Activated naive CD4-positive, alpha-beta T cell treated with anti-CD3 and anti-CD28 coated beads, Interleukin-2, amount 10 ng/mL, durations not matched to agents 7 days and 5 days (primary cell): Measurements from ENCODE around the gene SOX15.
"Not testable (repeated sequence)": the region's sequence is repeated elsewhere in the genome, so short reads cannot be mapped to it uniquely, and the experiment has no call there.

Experiments
- CTCF ChIA-PET: fragments of 350-600 bp; sonication (Branson Sonifier 250); formaldehyde crosslinking; loops from one replicate; lab custom pipeline; 2021; ENCODE audit warnings: antibody characterized with exemption; lab: Charles Lee
- DNase-seq: peaks from one replicate; pipeline ENCODE4 v3.0.0-alpha.2; 2020
- H3K27ac Mint-ChIP-seq: one replicate; pipeline ENCODE4 v1.8.0; 2021; ENCODE audit warnings: mild to moderate bottlenecking, moderate library complexity, mixed read lengths
- H3K27me3 Mint-ChIP-seq: one replicate; pipeline ENCODE4 v1.8.0; 2021; ENCODE audit warnings: mild to moderate bottlenecking, mixed read lengths
- H3K36me3 Mint-ChIP-seq: one replicate; pipeline ENCODE4 v1.8.0; 2021; ENCODE audit warnings: mixed read lengths
- H3K4me1 Mint-ChIP-seq: one replicate; pipeline ENCODE4 v1.8.0; 2021; ENCODE audit warnings: mixed read lengths
- H3K4me3 Mint-ChIP-seq: one replicate; pipeline ENCODE4 v1.8.0; 2021; ENCODE audit warnings: mild to moderate bottlenecking, moderate library complexity, mixed read lengths
- H3K9me3 Mint-ChIP-seq: one replicate; pipeline ENCODE4 v1.8.0; 2021; ENCODE audit warnings: mixed read lengths

The SOX15 gene

DNA sequence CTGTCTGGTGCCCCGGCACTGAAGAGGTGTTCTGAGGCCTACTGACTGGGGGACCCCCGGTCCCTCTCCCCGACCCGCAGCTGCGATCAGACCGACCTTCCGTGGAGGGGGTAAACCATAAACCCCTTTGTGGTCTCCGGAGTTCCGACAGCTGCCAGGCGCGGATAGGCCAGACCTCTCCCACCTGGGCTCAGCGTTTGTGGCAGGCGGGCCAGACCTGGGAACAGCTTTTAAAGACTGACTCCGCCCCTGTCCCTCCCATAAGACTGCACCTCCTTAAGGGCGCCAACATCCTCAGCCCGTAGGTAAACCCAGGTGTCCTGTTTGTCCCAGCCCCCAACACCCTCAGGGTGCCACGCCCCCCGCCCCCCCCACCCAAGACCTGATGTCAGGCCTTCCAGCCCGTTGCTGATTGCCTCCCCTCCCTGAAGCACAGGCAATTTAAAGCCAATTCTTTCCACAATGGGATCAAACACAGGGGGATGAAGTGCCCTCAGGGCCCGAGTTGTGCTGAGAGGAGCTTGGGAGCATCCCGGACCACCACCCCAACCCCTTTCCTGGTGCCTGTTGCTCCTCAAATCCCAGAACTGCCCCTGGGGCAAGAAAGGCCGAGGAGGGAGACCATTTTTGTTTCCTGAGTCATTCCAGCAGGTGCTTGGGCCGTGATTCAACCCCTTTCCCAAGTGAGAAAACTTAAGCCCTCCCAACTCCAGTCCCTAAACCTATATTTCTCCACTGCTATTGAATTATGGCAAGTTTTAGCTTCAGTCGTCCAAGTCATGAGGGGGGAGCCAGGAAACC, at the start of gene SOX15:
SOX15 (minus strand) TSS at position 204 of the 801 bp plus-strand sequence. CDS start 418 bp downstream, outside the sequence.
- CTCF ChIA-PET = interaction anchor here (1.0 to 2.6 kb wide), 17 partner anchors 10 to 545 kb away, joined by 3 to 22 read pairs (median 4); partner anchors contain the start of genes FXR2 and TMEM95
- H3K36me3 Mint-ChIP-seq = peaks cover 48% of the 10 kb centered on the region
- peak within 1 kb of the TSS; percentile 74 for H3K27ac Mint-ChIP-seq
- H3K4me3 Mint-ChIP-seq = no peak within 1 kb of the TSS
- DNase-seq = no peak
- H3K27me3 Mint-ChIP-seq = no peaks in the 10 kb centered on the region
- no peaks in the 10 kb centered on the region for H3K9me3 Mint-ChIP-seq
- H3K4me1 Mint-ChIP-seq = peaks cover 15% of the 10 kb centered on the region

DNA sequence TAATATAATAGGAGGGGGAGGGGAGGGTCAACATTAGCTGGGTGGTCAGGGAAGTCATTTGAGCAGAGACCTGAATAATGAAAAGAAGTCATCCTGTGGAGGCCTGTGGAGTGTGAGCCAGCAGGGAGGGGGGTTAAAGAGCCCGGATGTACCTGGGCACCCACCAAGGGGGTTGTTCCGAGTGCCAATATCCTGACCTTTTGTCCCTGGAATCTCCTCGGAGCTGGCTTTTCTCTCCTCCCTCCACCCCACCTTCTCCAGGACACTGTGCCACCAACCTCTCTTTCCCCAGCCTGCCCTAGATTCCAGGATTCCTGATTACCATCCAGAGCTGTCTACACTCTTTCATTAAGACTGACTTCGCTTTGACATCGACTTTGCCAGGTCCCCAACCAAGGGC, 46.3 kb upstream of the SOX15 start:
- H3K4me3 Mint-ChIP-seq = no peak overlapping the region
- no peak for DNase-seq
- H3K36me3 Mint-ChIP-seq = no peaks in the 10 kb centered on the region
- CTCF ChIA-PET = interaction anchor here (1.1 to 4.5 kb wide), 2 partner anchors 51 to 76 kb away, joined by 4 to 60 read pairs; partner anchors contain the start of genes TP53 and WRAP53
- peaks cover 43% of the 10 kb centered on the region for H3K27me3 Mint-ChIP-seq
- H3K27ac Mint-ChIP-seq = no peak overlapping the region
- H3K9me3 Mint-ChIP-seq = no peaks in the 10 kb centered on the region
- H3K4me1 Mint-ChIP-seq = peaks cover 3% of the 10 kb centered on the region

DNA sequence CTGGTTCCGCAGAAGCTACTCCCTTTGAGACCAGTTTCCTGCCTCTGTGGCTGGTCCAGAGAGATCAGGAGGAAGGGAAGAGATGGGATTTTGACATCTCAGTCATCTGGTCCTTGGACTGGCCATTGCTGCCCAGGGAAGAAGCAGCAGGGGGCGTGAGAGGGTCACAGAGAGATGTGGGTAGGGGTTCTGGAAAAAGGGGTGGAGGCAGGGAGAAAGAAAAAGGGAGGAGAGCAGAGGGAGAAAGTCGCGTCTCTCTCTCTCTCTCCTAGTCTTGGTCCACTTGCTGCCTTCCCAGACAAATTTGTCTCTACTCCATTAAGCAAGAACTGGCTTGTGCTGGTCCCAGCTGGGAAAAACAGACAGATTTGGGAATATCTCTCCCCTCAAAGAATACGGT, 44.5 kb upstream of the SOX15 start:
- Mint-ChIP-seq H3K4me1 (peaks cover 3% of the 10 kb centered on the region), H3K27ac (no peak overlapping the region), H3K9me3 (no peaks in the 10 kb centered on the region), H3K27me3 (peaks cover 35% of the 10 kb centered on the region), H3K36me3 (no peaks in the 10 kb centered on the region), H3K4me3 (no peak overlapping the region)
- CTCF ChIA-PET = interaction anchor here (0.8 to 4.5 kb wide), 5 partner anchors 8 to 53 kb away, joined by 3 to 60 read pairs (median 6); partner anchors contain the start of genes TP53 and WRAP53
- peak; percentile 49 for DNase-seq

DNA sequence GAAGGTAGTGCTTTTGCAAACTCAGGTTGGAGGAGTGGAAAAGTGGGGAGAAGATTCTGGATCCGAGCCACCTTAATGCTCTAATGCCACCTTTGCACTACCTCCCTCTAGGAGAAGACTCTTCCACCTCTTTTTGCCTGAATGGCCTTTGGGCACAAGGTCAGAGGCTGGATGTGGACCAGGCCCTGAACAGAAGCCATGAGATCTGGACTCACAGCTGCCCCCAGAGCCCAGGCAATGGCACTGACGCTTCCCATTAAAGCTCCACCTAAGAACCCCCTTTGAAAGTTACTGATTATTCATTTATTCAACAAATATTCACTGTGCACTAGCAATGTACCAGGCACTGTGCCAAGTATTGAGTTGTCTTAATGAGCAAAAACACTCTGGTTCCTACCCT, 43.2 kb upstream of the SOX15 start:
- no peak overlapping the region for H3K4me3 Mint-ChIP-seq
- H3K27me3 Mint-ChIP-seq = peaks cover 25% of the 10 kb centered on the region
- peaks cover 6% of the 10 kb centered on the region for H3K4me1 Mint-ChIP-seq
- no peaks in the 10 kb centered on the region for H3K36me3 Mint-ChIP-seq
- CTCF ChIA-PET = interaction anchor here (0.5 to 4.5 kb wide), 11 partner anchors 9 to 299 kb away, joined by 3 to 60 read pairs (median 3); partner anchors contain the start of genes DNAH2, TP53 and WRAP53
- DNase-seq = no peak
- H3K9me3 Mint-ChIP-seq = no peaks in the 10 kb centered on the region
- no peak overlapping the region for H3K27ac Mint-ChIP-seq

DNA sequence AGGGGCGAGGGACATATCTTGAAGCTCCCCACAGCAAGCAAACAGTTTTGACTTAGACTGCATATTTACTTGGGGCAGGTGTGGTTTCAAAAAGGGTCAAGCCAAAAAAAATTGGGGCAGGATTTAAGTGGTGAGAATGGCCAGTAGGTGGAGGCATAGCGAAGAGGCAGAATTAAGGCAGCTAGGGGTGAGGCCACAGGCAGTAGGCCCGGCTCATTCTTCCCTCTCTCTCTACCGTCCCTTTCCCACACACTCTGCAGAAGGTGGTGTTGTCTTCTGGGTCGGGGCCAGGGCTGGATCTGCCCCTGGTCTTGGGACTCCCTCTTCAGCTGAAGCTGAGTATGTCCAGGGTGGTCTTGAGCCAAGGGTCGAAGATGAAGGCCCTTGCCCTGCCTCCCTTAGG, 42.6 kb upstream of the SOX15 start:
- CTCF ChIA-PET = interaction anchor here (0.5 to 4.5 kb wide), 13 partner anchors 9 to 196 kb away, joined by 3 to 60 read pairs (median 4); partner anchors contain the start of genes DNAH2, FXR2, TP53 and WRAP53
- Mint-ChIP-seq H3K4me1 (peaks cover 9% of the 10 kb centered on the region), H3K9me3 (no peaks in the 10 kb centered on the region), H3K36me3 (no peaks in the 10 kb centered on the region), H3K27ac (peak overlapping the region; percentile 17), H3K27me3 (peaks cover 24% of the 10 kb centered on the region), H3K4me3 (no peak overlapping the region)
- peak; percentile 58 for DNase-seq

DNA sequence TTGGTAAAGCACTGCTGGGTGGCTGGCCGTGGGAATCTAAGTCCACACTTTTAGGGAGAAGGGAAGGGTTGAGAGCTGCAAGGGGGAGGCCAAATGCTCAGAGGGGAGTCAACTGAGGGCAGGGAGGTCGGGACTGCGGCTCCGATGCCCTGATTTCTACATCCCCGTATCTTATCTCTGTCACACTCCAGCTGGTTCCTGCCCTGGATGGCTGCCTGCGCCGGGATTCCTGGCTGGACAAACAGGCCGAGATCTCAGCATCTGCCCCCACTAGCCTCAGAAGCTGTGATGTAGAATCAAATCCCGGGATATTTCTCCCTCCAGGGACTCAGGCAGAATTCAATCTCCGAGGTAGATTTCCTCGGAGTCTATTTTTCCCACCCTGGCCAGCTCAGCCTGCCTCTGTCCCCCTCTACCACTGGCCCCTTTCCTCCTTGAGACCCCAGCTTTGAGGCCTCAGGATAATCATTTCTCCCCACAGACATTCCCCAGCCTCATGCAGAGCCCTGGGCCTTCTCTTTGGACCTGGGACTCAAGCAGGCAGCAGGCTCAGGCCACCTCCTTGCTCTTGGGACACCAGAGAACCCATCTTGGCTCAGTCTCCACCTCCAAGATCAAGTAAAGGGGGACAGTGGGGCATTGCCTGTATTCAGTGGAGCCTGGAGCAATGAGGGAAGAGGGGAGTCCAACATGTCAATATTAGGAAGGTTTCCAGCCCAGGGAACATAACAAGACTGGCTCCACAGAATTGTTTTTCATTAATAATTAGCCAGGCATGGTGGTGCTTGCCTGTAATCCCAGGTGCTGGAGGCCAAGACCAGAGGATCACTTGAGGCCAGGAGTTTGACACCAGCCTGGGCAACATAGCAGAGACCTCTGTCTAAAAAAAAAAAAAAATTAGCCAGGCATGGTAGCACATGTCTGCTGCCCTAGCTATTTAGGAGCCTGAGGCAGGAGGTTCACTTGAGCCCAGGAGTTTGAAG, 41.8 kb upstream of the SOX15 start:
- no peak overlapping the region for H3K4me3 Mint-ChIP-seq
- H3K9me3 Mint-ChIP-seq = no peaks in the 10 kb centered on the region
- peak overlapping the region; percentile 55 for H3K27ac Mint-ChIP-seq
- CTCF ChIA-PET = interaction anchor here (0.6 to 4.5 kb wide), 12 partner anchors 10 to 195 kb away, joined by 3 to 60 read pairs (median 7); partner anchors contain the start of genes DNAH2, FXR2, TP53 and WRAP53
- no peaks in the 10 kb centered on the region for H3K36me3 Mint-ChIP-seq
- DNase-seq = no peak
- peaks cover 14% of the 10 kb centered on the region for H3K4me1 Mint-ChIP-seq
- H3K27me3 Mint-ChIP-seq = peaks cover 24% of the 10 kb centered on the region

DNA sequence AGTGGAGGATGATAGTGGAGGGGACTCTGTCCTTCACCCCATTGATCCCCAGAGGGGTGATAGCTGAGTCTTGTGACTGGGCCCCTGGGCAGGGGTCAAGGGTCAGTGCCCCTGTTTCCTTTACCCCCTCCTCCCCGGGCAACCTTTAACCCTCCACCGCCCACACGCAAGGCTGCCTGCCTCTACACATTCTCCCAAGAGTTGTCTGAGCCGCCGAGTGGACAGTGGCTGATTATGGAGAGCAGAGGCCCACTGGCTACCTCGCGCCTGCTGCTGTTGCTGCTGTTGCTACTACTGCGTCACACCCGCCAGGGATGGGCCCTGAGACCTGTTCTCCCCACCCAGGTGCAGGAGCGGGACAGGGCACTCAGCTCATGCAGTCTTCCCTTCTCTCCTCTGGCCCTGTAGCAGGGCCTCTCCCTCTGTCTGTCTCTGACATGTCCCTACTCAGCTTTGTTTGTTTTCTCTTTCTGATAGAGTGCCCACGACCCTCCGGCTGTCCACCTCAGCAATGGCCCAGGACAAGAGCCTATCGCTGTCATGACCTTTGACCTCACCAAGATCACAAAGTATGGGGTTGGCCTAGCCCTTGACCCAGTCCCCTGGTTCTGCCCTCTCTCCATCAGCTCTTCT, 40.2 kb upstream of the SOX15 start, which contains the start of gene SHBG:
SHBG (plus strand) TSS at position 197 of the 633 bp plus-strand sequence; CDS start at position 235, 38 bp downstream.
- H3K4me1 Mint-ChIP-seq = peaks cover 20% of the 10 kb centered on the region
- no peaks in the 10 kb centered on the region for H3K9me3 Mint-ChIP-seq
- H3K27ac Mint-ChIP-seq = no peak within 1 kb of the TSS
- H3K36me3 Mint-ChIP-seq = peaks cover 4% of the 10 kb centered on the region
- no peak within 1 kb of the TSS for H3K4me3 Mint-ChIP-seq
- DNase-seq = no peak
- peaks cover 13% of the 10 kb centered on the region for H3K27me3 Mint-ChIP-seq
- CTCF ChIA-PET = interaction anchor here (0.7 to 4.5 kb wide), 4 partner anchors 12 to 332 kb away, joined by 3 to 21 read pairs (median 13); partner anchors contain the start of genes FXR2, TP53 and WRAP53

DNA sequence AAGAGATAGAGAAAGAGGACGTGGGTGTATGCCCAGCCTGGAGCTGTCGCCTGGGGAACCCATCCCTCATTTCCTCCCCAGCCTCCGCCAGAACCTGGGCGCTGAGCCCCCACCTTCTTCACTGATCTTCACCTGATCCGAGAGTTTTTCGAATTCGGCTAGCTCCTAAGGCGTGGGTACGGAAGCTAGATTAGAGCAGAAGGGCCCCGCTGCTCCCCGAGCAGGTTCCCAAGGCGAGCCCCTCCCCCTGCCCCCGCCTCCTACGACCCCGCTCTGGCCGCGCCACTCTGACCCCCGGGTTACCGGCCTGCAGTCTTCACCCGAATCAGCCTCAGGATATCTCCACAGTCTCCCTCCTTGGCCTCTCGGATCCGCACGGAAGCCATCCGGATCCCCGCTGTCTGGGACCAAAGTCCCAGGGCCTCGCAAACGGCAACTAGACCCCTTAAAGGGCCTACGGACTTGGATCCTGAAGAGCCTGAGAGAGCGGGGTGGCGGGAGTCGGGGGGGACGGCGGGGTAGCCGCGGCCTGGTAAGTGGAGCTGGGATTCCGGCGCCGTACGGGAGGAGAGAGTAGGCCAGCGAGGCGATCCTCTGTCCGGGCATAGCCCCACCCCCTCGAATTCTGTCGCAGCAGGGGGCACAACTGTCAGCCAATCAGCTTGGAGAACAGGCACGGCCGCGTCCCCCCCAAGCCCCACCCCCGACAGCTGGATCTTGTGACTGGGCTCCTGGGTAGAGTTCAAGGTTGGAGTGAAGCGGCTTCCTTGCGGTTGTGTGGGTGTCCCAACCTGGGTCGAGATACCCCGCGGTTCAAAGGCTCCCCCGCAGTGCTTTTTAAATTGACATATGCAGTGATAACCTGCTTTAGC, 37.6 kb upstream of the SOX15 start, which contains the start of gene SAT2:
SAT2 (minus strand) TSS at position 572 of the 872 bp plus-strand sequence; CDS start at position 386, 186 bp downstream.
- Mint-ChIP-seq H3K36me3 (peaks cover 4% of the 10 kb centered on the region), H3K4me3 (peak within 1 kb of the TSS; percentile 91), H3K27me3 (peaks cover 7% of the 10 kb centered on the region), H3K9me3 (no peaks in the 10 kb centered on the region), H3K27ac (peak within 1 kb of the TSS; percentile 71), H3K4me1 (peaks cover 20% of the 10 kb centered on the region)
- DNase-seq = peak; percentile 93
- CTCF ChIA-PET = interaction anchor here (1.0 to 2.3 kb wide), 3 partner anchors 12 to 61 kb away, joined by 3 to 19 read pairs (median 8); partner anchors contain the start of genes TP53 and WRAP53

DNA sequence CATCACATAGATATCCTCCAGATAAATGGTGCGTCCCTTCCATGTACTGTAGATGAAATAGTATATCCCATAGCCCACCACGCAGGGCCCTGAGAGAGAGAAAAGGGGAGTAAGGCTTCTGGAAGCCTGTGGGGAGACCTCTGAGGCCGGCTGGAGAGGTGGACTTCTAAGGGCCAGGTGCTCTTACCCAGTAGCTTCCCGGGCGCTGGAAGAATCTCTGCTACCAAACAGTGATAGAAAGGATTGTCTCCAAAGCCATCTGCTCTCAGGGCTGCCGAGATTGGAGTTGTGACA, 37.0 kb upstream of the SOX15 start:
- Mint-ChIP-seq H3K36me3 (peaks cover 4% of the 10 kb centered on the region), H3K9me3 (no peaks in the 10 kb centered on the region), H3K4me3 (peak overlapping the region; percentile 91), H3K4me1 (peaks cover 17% of the 10 kb centered on the region), H3K27ac (peak overlapping the region; percentile 52), H3K27me3 (peaks cover 11% of the 10 kb centered on the region)
- no peak for DNase-seq
- CTCF ChIA-PET = interaction anchor here (1.7 to 2.3 kb wide), 2 partner anchors 11 to 61 kb away, joined by 8 to 19 read pairs; partner anchors contain the start of genes TP53 and WRAP53

DNA sequence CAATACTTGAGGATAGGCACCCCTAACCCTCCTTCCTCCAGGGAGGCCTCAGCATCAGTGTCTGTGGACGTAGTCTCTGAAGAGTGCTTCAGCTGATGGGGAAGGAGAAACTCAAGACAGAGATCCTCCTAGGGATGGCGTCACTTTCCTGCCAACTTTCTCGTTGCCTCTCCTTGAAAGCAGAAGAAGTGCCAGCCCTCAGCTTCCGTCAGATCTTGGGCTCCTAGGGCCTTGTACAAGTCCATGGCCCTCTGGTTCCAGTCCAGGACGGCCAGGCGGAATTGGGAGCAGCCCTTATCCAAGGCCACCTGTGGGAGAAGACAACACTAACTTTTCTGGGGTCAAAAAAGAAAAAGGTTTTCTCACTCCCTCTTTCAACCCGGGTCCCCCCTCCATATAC, 36.4 kb upstream of the SOX15 start:
- H3K9me3 Mint-ChIP-seq = no peaks in the 10 kb centered on the region
- no peak for DNase-seq
- peak overlapping the region; percentile 91 for H3K4me3 Mint-ChIP-seq
- no peak overlapping the region for H3K27ac Mint-ChIP-seq
- peaks cover 8% of the 10 kb centered on the region for H3K27me3 Mint-ChIP-seq
- H3K36me3 Mint-ChIP-seq = peaks cover 4% of the 10 kb centered on the region
- peaks cover 17% of the 10 kb centered on the region for H3K4me1 Mint-ChIP-seq
- CTCF ChIA-PET = no interaction called here

DNA sequence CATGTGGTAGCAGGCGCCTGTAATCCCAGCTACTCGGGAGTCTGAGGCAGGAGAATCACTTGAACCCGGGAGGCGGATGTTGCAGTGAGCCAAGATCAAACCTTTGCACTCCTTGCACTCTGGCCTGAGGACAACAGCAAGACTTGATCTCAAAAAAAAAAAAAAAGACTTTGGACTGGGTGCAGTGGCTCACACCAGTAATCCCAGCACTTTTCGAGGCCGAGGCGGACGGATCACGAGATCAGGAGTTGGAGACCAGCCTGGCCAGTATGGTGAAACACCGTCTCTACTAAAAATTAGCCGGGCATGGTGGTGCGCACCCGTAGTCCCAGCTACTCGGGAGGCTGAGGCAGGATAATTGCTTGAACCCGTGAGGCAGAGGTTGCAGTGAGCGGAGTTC, 35.9 kb upstream of the SOX15 start:
- H3K36me3 Mint-ChIP-seq, DNase-seq, H3K9me3 Mint-ChIP-seq, CTCF ChIA-PET, H3K27me3 Mint-ChIP-seq, H3K27ac Mint-ChIP-seq: not testable (repeated sequence)
- H3K4me1 Mint-ChIP-seq = peaks cover 17% of the 10 kb centered on the region
- peak overlapping the region; percentile 45 for H3K4me3 Mint-ChIP-seq

DNA sequence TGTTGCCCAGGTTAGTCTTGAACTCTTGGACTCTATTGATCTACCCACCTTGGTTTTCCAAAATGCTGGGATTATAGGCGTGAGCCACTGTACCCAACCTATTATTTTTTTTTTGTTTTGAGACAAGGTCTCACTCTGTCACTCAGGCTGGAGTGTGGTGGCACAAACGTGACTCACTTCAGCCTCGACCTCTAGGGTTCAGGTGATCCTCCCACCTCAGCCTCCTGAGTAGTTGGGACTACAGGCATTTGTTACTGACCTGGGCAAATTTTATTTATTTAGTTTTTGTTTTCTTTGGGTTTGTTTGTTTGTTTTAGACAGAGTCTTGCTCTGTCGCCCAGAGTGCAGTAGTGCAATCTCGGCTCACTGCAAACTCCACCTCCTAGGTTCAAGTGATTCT, 33.8 kb upstream of the SOX15 start:
- CTCF ChIA-PET = no interaction called here
- Mint-ChIP-seq H3K4me3 (no peak overlapping the region), H3K36me3 (peaks cover 4% of the 10 kb centered on the region), H3K4me1 (peaks cover 17% of the 10 kb centered on the region), H3K27ac (no peak overlapping the region), H3K27me3 (peaks cover 13% of the 10 kb centered on the region), H3K9me3 (no peaks in the 10 kb centered on the region)
- DNase-seq = no peak
